Adrenal gland (tissue), 12 donors: ENCODE measurements around the gene BCL2. TPM values are rescaled to one million over a fixed set of nuclear protein-coding genes. Genes with fewer than 3 reads are reported as not detected.
"Not testable (repeated sequence)": the region's sequence is repeated elsewhere in the genome, so short reads cannot be mapped to it uniquely, and the experiment has no call there.

Source experiments
- DNase-seq, 7 donors: peaks; one replicate each; pipeline ENCODE4 v3.0.0-alpha.2; 2019 to 2020
- H3K27ac ChIP-seq, 5 donors: fragments of 200-600 bp; sonication (generic) in 4 of 5; 1 replicate in 3 of 5; 2 replicates in 2 of 5; pipeline versions ENCODE4 v1.5.1 to v1.8.0; 2016 to 2020; ENCODE audit warnings: mild to moderate bottlenecking in 1 of 5
- H3K27me3 ChIP-seq: fragments of 200-600 bp; 2 replicates; pipeline ENCODE4 v1.8.0; 2021
- H3K36me3 ChIP-seq, 2 donors: fragments of 200-600 bp; replicated peaks in 1 of 2; 1 replicate in 1 of 2; 2 replicates in 1 of 2; pipeline versions ENCODE4 v1.5.1 to v1.8.0; 2018 to 2022
- H3K4me1 ChIP-seq, 2 donors: fragments of 200-600 bp; replicated peaks in 1 of 2; 1 replicate in 1 of 2; 2 replicates in 1 of 2; pipeline versions ENCODE4 v1.5.1 to v1.8.0; 2018 to 2021
- H3K4me3 ChIP-seq, 4 donors: fragments of 200-600 bp; sonication (generic) in 3 of 4; one replicate each; pipeline ENCODE4 v1.5.1; 2016 to 2018
- H3K9me3 ChIP-seq, 3 donors: fragments of 200-600 bp; sonication (generic) in 1 of 3; replicated peaks in 1 of 3; 1 replicate in 2 of 3; 2 replicates in 1 of 3; pipeline versions ENCODE4 v1.5.1 to v1.8.0; 2016 to 2021
- POLR2A ChIP-seq, 2 donors: fragments of 450-650 bp; IDR thresholded peaks; one replicate each; pipeline ENCODE4 v1.6.1; 2017; ENCODE audit warnings: antibody characterized with exemption in 2 of 2, mild to moderate bottlenecking in 2 of 2, moderate library complexity in 1 of 2
- WGBS, 4 donors: extraction: QIAGEN DNeasy Blood & Tissue Kit in 2 of 4; methylation state at CpG; one replicate each; pipeline versions ENCODE4 v1.1.5 to v1.1.7; 2013 to 2017; 5-methylcytosine and 5-hydroxymethylcytosine counted together
- intact Hi-C, 2 donors: fragments of 100-400 bp; cut with DNase I; formaldehyde crosslinking; loops; one replicate each; pipeline versions ENCODE4 v1.14.1 to v1.15.0; 2022 to 2023
- polyA plus RNA-seq, 3 donors: library from polyadenylated mRNA; stranded (reverse); fragments of 200-250 nt in 2 of 3; fragments of 350-450 nt in 1 of 3; fragmentation: Illumina TruSeq in 1 of 3; extraction: RNeasy Lipid Tissue Mini Kit (QIAGEN cat#74804) in 1 of 3; gene quantifications; one replicate each; pipeline ENCODE4 v1.2.3, GENCODE V29; 2013 to 2014
- total RNA-seq, 9 donors: library from RNA; depleted of rRNA in 4 of 9; stranded (reverse); fragments of >200 nt in 4 of 9; fragments of 120-200 nt in 1 of 9; fragmentation: NEBNext Ultra II Directional in 1 of 9; extraction: Animal tissue kit (Norgen Biotek cat#: 25700) in 1 of 9; gene quantifications; one replicate each; pipeline versions ENCODE4 v1.1.0 to v1.2.4, GENCODE V29; 2013 to 2023
- TF ChIP-seq, protein P1 (sequence below), 6 experiments: fragments of 450-650 bp in 4 of 6; fragments of 200-600 bp in 2 of 6; sonication (generic) in 1 of 6; IDR thresholded peaks; 1 replicate in 5 of 6; 2 replicates in 1 of 6; pipeline versions ENCODE4 v1.5.1 to v1.8.0; 2016 to 2021; ENCODE audit warnings: antibody characterized with exemption in 6 of 6, mild to moderate bottlenecking in 2 of 6, moderate library complexity in 1 of 6
- donor health status: healthy with polysubstance abuse.
- donor health status: Bipolar disorder and iron deficiency.
- donor health status: DM: yes; HTN: yes; CAD: no.
- donor health status: DM: no; HTN: no; CAD: no.
- donor health status: DM: no; HTN: no; CAD: no.
- donor health status: DM: yes; HTN: yes; CAD: no.

The BCL2 gene
- total and polyA plus RNA-seq, 12 donors = 0.85 to 7.7 (median 3.4) TPM

DNA sequence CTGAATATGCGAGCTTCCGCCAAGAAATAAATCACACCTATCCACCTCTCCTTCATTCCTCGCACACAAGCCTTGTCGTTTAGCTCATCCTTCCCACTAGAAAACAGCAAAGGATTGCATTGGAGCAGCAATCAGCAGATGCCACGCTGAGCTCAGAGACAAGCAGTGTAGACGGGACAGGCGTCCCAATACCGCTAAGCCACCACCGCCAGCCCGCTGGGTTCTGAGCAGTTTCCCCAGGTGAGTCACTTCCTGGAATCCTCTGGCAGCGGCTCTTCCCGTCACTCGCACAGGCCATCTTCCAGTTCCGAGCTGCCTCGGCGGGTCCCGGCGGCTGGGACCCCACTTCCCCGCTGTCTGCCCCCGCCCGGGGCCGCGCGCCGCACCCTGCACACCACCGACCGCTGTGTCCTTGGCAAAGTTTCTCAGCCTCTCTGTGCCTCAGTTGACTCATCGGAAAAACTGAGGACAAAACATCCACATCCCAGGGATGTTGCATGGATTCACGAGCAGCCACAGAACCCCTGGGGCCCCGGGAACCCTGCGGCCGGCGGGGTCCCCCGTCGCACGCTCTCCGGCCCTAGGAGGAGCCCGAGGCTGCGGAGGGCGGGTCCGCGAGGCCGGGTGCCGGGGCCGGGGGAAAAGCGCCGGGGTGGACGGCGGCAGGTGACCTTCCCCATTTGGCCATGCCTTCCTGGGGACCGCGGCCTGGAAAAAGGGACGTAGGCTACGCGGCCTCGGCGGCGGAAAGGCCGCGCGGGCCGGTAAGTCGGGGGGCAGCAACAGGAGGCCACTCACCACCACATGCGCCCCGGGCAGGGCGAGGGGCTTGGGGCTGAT, 46.9 kb upstream of the BCL2 start:
- DNase-seq = peak; percentile 58 to 84 (median 75)
- H3K4me3 ChIP-seq = peak overlapping the region; percentile 13 to 81 (median 68)
- intact Hi-C loops = loop anchor here in 1 of 2 donors (10.0 kb wide), 1 partner anchor 48 kb away; no protein-coding TSS in a partner anchor
- TF ChIP-seq, protein P1, sequence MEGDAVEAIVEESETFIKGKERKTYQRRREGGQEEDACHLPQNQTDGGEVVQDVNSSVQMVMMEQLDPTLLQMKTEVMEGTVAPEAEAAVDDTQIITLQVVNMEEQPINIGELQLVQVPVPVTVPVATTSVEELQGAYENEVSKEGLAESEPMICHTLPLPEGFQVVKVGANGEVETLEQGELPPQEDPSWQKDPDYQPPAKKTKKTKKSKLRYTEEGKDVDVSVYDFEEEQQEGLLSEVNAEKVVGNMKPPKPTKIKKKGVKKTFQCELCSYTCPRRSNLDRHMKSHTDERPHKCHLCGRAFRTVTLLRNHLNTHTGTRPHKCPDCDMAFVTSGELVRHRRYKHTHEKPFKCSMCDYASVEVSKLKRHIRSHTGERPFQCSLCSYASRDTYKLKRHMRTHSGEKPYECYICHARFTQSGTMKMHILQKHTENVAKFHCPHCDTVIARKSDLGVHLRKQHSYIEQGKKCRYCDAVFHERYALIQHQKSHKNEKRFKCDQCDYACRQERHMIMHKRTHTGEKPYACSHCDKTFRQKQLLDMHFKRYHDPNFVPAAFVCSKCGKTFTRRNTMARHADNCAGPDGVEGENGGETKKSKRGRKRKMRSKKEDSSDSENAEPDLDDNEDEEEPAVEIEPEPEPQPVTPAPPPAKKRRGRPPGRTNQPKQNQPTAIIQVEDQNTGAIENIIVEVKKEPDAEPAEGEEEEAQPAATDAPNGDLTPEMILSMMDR (IDR thresholded peaks at IDR 0.05) = no peak
- TF ChIP-seq POLR2A (IDR thresholded peaks at IDR 0.05) = peak in 1 of 2 donors; percentile 46
- peaks cover 0 to 28% of the 10 kb centered on the region in 2 donors for H3K4me1 ChIP-seq
- H3K27ac ChIP-seq = peak overlapping the region; percentile 52 to 100 (median 98)
- H3K36me3 ChIP-seq = peaks cover 0 to 13% of the 10 kb centered on the region in 2 donors
- no peaks in the 10 kb centered on the region for H3K27me3 ChIP-seq
- WGBS, 4 donors = 0 to 1% (median 0%) methylated on average over 5 to 65 of the region's 65 CpGs
- no peaks in the 10 kb centered on the region for H3K9me3 ChIP-seq

DNA sequence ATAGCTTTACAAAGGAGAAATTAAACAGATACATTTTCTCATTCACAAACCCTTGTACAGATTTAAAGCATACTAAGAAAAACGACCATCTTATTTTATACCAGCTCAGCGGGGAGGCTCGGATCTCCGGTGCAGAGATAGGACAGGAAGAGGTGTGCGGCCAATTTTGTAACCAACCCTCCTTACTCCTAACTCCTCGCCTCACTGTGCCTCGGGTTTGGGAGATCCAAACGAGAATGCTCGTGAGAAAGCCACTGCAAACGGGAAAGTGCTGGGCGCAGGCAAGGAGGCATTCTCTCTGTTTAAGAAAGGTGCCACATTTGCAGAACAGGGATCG, 46.3 kb upstream of the BCL2 start:
- peak in 2 of 7 donors; percentile 18 to 32 for DNase-seq
- Histone ChIP-seq H3K27me3 (no peaks in the 10 kb centered on the region), H3K36me3 (peaks cover 0 to 18% of the 10 kb centered on the region in 2 donors), H3K4me3 (peak overlapping the region in 3 of 4 donors; percentile 63 to 81 (median 74)), H3K4me1 (peaks cover 0 to 28% of the 10 kb centered on the region in 2 donors), H3K27ac (peak overlapping the region in 4 of 5 donors; percentile 98 to 100 (median 98)), H3K9me3 (no peaks in the 10 kb centered on the region)
- WGBS, 4 donors = 1 to 3% (median 3%) methylated on average over 12 of the region's 12 CpGs
- TF ChIP-seq, protein P1 (IDR thresholded peaks at IDR 0.05) = no peak
- TF ChIP-seq POLR2A (IDR thresholded peaks at IDR 0.05) = no peak
- intact Hi-C loops = loop anchor here in 1 of 2 donors (10.0 kb wide), 1 partner anchor 49 kb away; no protein-coding TSS in a partner anchor

DNA sequence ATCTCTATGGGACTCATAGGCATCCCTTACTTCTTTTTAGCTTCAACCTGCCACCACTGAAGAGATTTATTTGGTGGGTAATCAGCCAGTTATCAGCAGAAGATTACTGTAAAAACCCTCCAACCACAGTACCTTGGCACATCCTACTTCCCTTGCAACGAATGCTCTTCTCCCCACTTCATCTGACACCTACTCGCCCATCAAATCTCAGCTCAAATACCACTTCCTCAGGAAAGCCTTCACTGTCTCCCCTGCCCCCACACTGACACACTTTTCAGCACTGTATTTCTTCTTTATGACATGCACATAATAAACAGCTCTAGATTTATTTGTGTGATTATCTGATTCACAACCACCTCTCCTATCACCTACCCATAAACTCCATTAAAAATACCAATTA, 44.4 kb upstream of the BCL2 start:
- no peak for TF ChIP-seq POLR2A (IDR thresholded peaks at IDR 0.05)
- TF ChIP-seq, protein P1 (IDR thresholded peaks at IDR 0.05) = no peak
- no peaks in the 10 kb centered on the region for H3K9me3 ChIP-seq
- intact Hi-C loops = loop anchor here in 1 of 2 donors (10.0 kb wide), 1 partner anchor 51 kb away; no protein-coding TSS in a partner anchor
- H3K4me1 ChIP-seq = peaks cover 0 to 28% of the 10 kb centered on the region in 2 donors
- no peak overlapping the region for H3K27ac ChIP-seq
- DNase-seq = no peak
- no peaks in the 10 kb centered on the region for H3K27me3 ChIP-seq
- 54 to 85% (median 76%) methylated on average over 2 of the region's 2 CpGs for WGBS, 4 donors
- H3K4me3 ChIP-seq = no peak overlapping the region
- peaks cover 0 to 36% of the 10 kb centered on the region in 2 donors for H3K36me3 ChIP-seq

DNA sequence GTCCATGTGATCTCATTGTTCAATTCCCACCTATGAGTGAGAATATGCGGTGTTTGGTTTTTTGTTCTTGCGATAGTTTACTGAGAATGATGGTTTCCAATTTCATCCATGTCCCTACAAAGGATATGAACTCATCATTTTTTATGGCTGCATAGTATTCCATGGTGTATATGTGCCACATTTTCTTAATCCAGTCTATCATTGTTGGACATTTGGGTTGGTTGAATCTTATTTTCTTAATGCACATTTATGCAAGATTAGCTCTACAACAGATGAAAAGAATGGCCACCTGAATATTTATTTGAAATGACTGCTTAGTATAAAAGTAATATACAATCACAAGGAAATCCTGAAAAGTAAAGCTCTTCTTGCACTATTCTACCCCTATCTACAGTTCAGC, 43.9 kb upstream of the BCL2 start:
- not testable (repeated sequence) for H3K9me3 ChIP-seq, H3K27ac ChIP-seq, DNase-seq, H3K4me3 ChIP-seq, H3K27me3 ChIP-seq
- peaks cover 0 to 39% of the 10 kb centered on the region in 2 donors for H3K36me3 ChIP-seq
- H3K4me1 ChIP-seq = peaks cover 0 to 24% of the 10 kb centered on the region in 2 donors
- intact Hi-C loops = loop anchor here in 1 of 2 donors (10.0 kb wide), 1 partner anchor 51 kb away; no protein-coding TSS in a partner anchor
- no CpG with 5 or more reads among the region's 2 CpGs for WGBS, 4 donors
